Neural progenitor cell (in vitro differentiated cells): ENCODE results near the gene PFN4. TPM values are rescaled to one million over a fixed set of nuclear protein-coding genes. Genes with fewer than 3 reads are reported as not detected.
A peak's percentile ranks its signal among the peaks of the same experiment; 100 is the strongest.

Experiments
- DNase-seq: peaks from one replicate; pipeline ENCODE4 v3.0.0-alpha.2; 2016; ENCODE audit warnings: low spot score
- H2AFZ ChIP-seq: fragments of 200-600 bp; sonication (generic); replicated peaks from 2 replicates; pipeline ENCODE4 v1.6.1; 2016; ENCODE audit warnings: antibody characterized with exemption
- H3F3A ChIP-seq: fragments of 200-600 bp; sonication (generic); 2 replicates; pipeline ENCODE4 v1.6.1; 2016; ENCODE audit warnings: antibody characterized with exemption, low read depth
- H3K27ac ChIP-seq: fragments of 200-600 bp; sonication (generic); 2 replicates; pipeline ENCODE4 v1.5.1; 2016; ENCODE audit warnings: mild to moderate bottlenecking
- H3K27me3 ChIP-seq: fragments of 200-600 bp; sonication (generic); 2 replicates; pipeline ENCODE4 v1.6.1; 2016; ENCODE audit warnings: mild to moderate bottlenecking, moderate library complexity
- H3K36me3 ChIP-seq: fragments of 200-600 bp; sonication (generic); 2 replicates; pipeline ENCODE4 v1.5.1; 2016
- H3K4me1 ChIP-seq: fragments of 200-600 bp; sonication (generic); 2 replicates; pipeline ENCODE4 v1.6.1; 2016; ENCODE audit warnings: mixed run types
- H3K4me2 ChIP-seq: fragments of 200-600 bp; sonication (generic); 2 replicates; pipeline ENCODE4 v1.6.1; 2016
- H3K4me3 ChIP-seq: fragments of 200-600 bp; sonication (generic); 2 replicates; pipeline ENCODE4 v1.5.1; 2016
- H3K79me2 ChIP-seq: fragments of 200-600 bp; sonication (generic); 2 replicates; pipeline ENCODE4 v1.6.1; 2016; ENCODE audit warnings: low read depth
- H3K9ac ChIP-seq: fragments of 200-600 bp; sonication (generic); 2 replicates; pipeline ENCODE4 v1.6.1; 2016
- H3K9me3 ChIP-seq: fragments of 200-600 bp; sonication (generic); 2 replicates; pipeline ENCODE4 v1.5.1; 2016; ENCODE audit warnings: low read depth
- H4K20me1 ChIP-seq: fragments of 200-600 bp; sonication (generic); 2 replicates; pipeline ENCODE4 v1.6.1; 2016; ENCODE audit warnings: low read depth
- H3K27ac Mint-ChIP-seq: 3 replicates; pipeline ENCODE4 v1.8.0; 2021; ENCODE audit warnings: mixed read lengths
- H3K27me3 Mint-ChIP-seq: 2 replicates; pipeline ENCODE4 v1.8.0; 2022; ENCODE audit warnings: low read depth, mild to moderate bottlenecking, inconsistent platforms, moderate library complexity, mixed read lengths; ENCODE audit not compliant: insufficient read depth
- H3K36me3 Mint-ChIP-seq: 3 replicates; pipeline ENCODE4 v1.8.0; 2021; ENCODE audit warnings: mixed read lengths
- H3K4me1 Mint-ChIP-seq: 3 replicates; pipeline ENCODE4 v1.8.0; 2021; ENCODE audit warnings: mixed read lengths
- H3K4me3 Mint-ChIP-seq: 3 replicates; pipeline ENCODE4 v1.8.0; 2021; ENCODE audit warnings: mild to moderate bottlenecking, moderate library complexity, mixed read lengths
- H3K9me3 Mint-ChIP-seq: 3 replicates; pipeline ENCODE4 v1.8.0; 2020; ENCODE audit warnings: mixed read lengths
- CTCF ChIP-seq: fragments of 200-600 bp; sonication (generic); IDR thresholded peaks from 2 replicates; pipeline ENCODE4 v1.5.1; 2017; ENCODE audit warnings: antibody characterized with exemption, mild to moderate bottlenecking
- EZH2 ChIP-seq: fragments of 200-600 bp; sonication (generic); IDR thresholded peaks from 2 replicates; pipeline ENCODE4 v1.6.1; 2017; ENCODE audit warnings: antibody characterized with exemption, mild to moderate bottlenecking, moderate library complexity
- EZH2phosphoT487 ChIP-seq: fragments of 200-600 bp; sonication (generic); IDR thresholded peaks from 2 replicates; pipeline ENCODE4 v1.6.1; 2017; ENCODE audit warnings: antibody characterized with exemption
- total RNA-seq: library from RNA; depleted of rRNA; stranded (reverse); fragments of >200 nt; gene quantifications from 2 replicates; pipeline ENCODE4 v1.2.3, GENCODE V29; 2015; ENCODE audit warnings: low replicate concordance

Gene PFN4
- total RNA-seq, 1 donor from 2014 or later: 0.21 TPM

- Mint-ChIP-seq H3K27me3 (peaks cover 2% of the 10 kb centered on the region), H3K36me3 (peaks cover 4% of the 10 kb centered on the region), H3K9me3 (no peaks in the 10 kb centered on the region), H3K4me1 (peaks cover 10% of the 10 kb centered on the region), H3K27ac (no peak overlapping the region), H3K4me3 (no peak overlapping the region)
- Histone ChIP-seq H3F3A (peaks cover 18% of the 10 kb centered on the region), H2AFZ (no peak overlapping the region), H3K4me2 (no peak overlapping the region), H3K27ac (no peak overlapping the region), H3K9ac (no peak overlapping the region), H3K79me2 (no peaks in the 10 kb centered on the region), H3K4me3 (no peak overlapping the region), H3K27me3 (no peaks in the 10 kb centered on the region), H3K36me3 (no peaks in the 10 kb centered on the region), H3K4me1 (peaks cover 5% of the 10 kb centered on the region), H4K20me1 (no peaks in the 10 kb centered on the region), H3K9me3 (no peaks in the 10 kb centered on the region)
- TF ChIP-seq EZH2: no peak
- TF ChIP-seq EZH2phosphoT487: no peak
- TF ChIP-seq CTCF: no peak
- no peak for DNase-seq
Observed at GRCh38 chr2:24088821-24089359, 34.2 kb downstream of the PFN4 start.

DNA sequence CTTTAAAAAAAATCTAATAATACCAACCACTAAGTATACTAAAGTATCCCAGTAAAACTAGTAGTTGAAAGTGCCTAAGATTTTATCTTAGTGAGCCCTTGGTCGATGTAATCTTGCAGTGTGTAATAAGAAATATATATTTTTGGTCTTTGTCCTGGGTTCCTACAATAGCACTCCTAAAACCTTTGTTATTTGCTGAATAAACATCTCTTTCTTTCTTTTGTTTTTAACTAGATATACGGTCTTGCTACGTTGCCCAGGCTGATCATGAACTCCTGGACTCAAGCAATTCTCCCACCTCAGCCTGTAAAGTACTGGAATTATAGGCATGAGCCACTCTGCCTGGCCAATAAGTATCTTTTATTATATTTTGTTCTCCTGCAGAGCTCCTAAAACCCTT, 36.1 kb downstream of the PFN4 start:
- no peak overlapping the region for H3K4me2 ChIP-seq
- H3K27me3 ChIP-seq: no peaks in the 10 kb centered on the region
- H3K36me3 ChIP-seq: no peaks in the 10 kb centered on the region
- Mint-ChIP-seq H3K36me3 (peaks cover 6% of the 10 kb centered on the region), H3K9me3 (no peaks in the 10 kb centered on the region), H3K27me3 (peaks cover 4% of the 10 kb centered on the region), H3K4me3 (no peak overlapping the region), H3K27ac (no peak overlapping the region), H3K4me1 (peaks cover 20% of the 10 kb centered on the region)
- no peaks in the 10 kb centered on the region for H3K9me3 ChIP-seq
- TF ChIP-seq CTCF (no peak), EZH2phosphoT487 (no peak), EZH2 (no peak)
- no peak overlapping the region for H3K4me3 ChIP-seq
- peaks cover 8% of the 10 kb centered on the region for H3K79me2 ChIP-seq
- no peak overlapping the region for H3K9ac ChIP-seq
- no peaks in the 10 kb centered on the region for H4K20me1 ChIP-seq
- DNase-seq: no peak
- H2AFZ ChIP-seq: no peak overlapping the region
- peaks cover 12% of the 10 kb centered on the region for H3K4me1 ChIP-seq
- H3F3A ChIP-seq: peaks cover 30% of the 10 kb centered on the region
- H3K27ac ChIP-seq: no peak overlapping the region

- H3F3A ChIP-seq: peaks cover 30% of the 10 kb centered on the region
- H3K9me3 ChIP-seq: no peaks in the 10 kb centered on the region
- H2AFZ ChIP-seq: no peak overlapping the region
- H3K79me2 ChIP-seq: peaks cover 8% of the 10 kb centered on the region
- H3K27ac Mint-ChIP-seq: no peak overlapping the region
- no peak for DNase-seq
- H3K4me3 Mint-ChIP-seq: peak overlapping the region; percentile 46
- no peak overlapping the region for H3K27ac ChIP-seq
- no peaks in the 10 kb centered on the region for H4K20me1 ChIP-seq
- TF ChIP-seq CTCF: no peak
- no peak for TF ChIP-seq EZH2phosphoT487
- TF ChIP-seq EZH2: no peak
- H3K4me1 ChIP-seq: peaks cover 12% of the 10 kb centered on the region
- H3K4me2 ChIP-seq: no peak overlapping the region
- no peaks in the 10 kb centered on the region for H3K36me3 ChIP-seq
- H3K36me3 Mint-ChIP-seq: peaks cover 10% of the 10 kb centered on the region
- H3K27me3 Mint-ChIP-seq: peaks cover 4% of the 10 kb centered on the region
- no peaks in the 10 kb centered on the region for H3K9me3 Mint-ChIP-seq
- H3K27me3 ChIP-seq: no peaks in the 10 kb centered on the region
- H3K4me3 ChIP-seq: no peak overlapping the region
- H3K9ac ChIP-seq: no peak overlapping the region
- H3K4me1 Mint-ChIP-seq: peaks cover 20% of the 10 kb centered on the region
Observed at GRCh38 chr2:24086241-24086640, 36.9 kb downstream of the PFN4 start.
